ENCODE data around the gene ORC6.

ORC6 gene

GRCh38 chr16:46720619-46721018 lies 31.2 kb downstream of the ORC6 start:
- DNase-seq, result no peak
- no peaks in the 10 kb centered on the region for H3K27me3 ChIP-seq (replicated peaks)
- no peaks in the 10 kb centered on the region for H3K36me3 ChIP-seq (replicated peaks)
- H3K4me3 ChIP-seq (ENCODE audit: low read depth, low read length), result no peak overlapping the region
- H3K27ac ChIP-seq, result no peak overlapping the region
- TF ChIP-seq CTCF (IDR thresholded peaks at IDR 0.05; ENCODE audit: low read depth, low read length, missing control alignments), result no peak
- in situ Hi-C loops (cut with HindIII; ENCODE audit: low pct_ligation_motif_present, low sequenced_read_pairs), result no loop called here

GRCh38 chr16:46721885-46722284 lies 32.4 kb downstream of the ORC6 start:
- Histone ChIP-seq H3K27ac (no peak overlapping the region), H3K27me3 (replicated peaks) (no peaks in the 10 kb centered on the region), H3K36me3 (replicated peaks) (no peaks in the 10 kb centered on the region), H3K4me3 (ENCODE audit: low read depth, low read length) (no peak overlapping the region)
- DNase-seq, result no peak
- in situ Hi-C loops (cut with HindIII; ENCODE audit: low pct_ligation_motif_present, low sequenced_read_pairs), result no loop called here
- TF ChIP-seq CTCF (IDR thresholded peaks at IDR 0.05; ENCODE audit: low read depth, low read length, missing control alignments), result no peak

- Histone ChIP-seq H3K4me3 (ENCODE audit: low read depth, low read length) (no peak overlapping the region), H3K27ac (no peak overlapping the region), H3K36me3 (replicated peaks) (no peaks in the 10 kb centered on the region), H3K27me3 (replicated peaks) (no peaks in the 10 kb centered on the region)
- in situ Hi-C loops (cut with HindIII; ENCODE audit: low pct_ligation_motif_present, low sequenced_read_pairs), result no loop called here
- no peak for DNase-seq
- no peak for TF ChIP-seq CTCF (IDR thresholded peaks at IDR 0.05; ENCODE audit: low read depth, low read length, missing control alignments)
Observed at GRCh38 chr16:46727184-46727583, 37.7 kb downstream of the ORC6 start.

GRCh38 chr16:46727630-46728029 lies 38.2 kb downstream of the ORC6 start:
- no peak for TF ChIP-seq CTCF (IDR thresholded peaks at IDR 0.05; ENCODE audit: low read depth, low read length, missing control alignments)
- no peak for DNase-seq

GRCh38 chr16:46728806-46729205 lies 39.3 kb downstream of the ORC6 start:
- TF ChIP-seq CTCF (IDR thresholded peaks at IDR 0.05; ENCODE audit: low read depth, low read length, missing control alignments), result no peak
- Histone ChIP-seq H3K36me3 (replicated peaks) (no peaks in the 10 kb centered on the region), H3K27me3 (replicated peaks) (no peaks in the 10 kb centered on the region), H3K4me3 (ENCODE audit: low read depth, low read length) (no peak overlapping the region), H3K27ac (no peak overlapping the region)
- DNase-seq, result no peak
- in situ Hi-C loops (cut with HindIII; ENCODE audit: low pct_ligation_motif_present, low sequenced_read_pairs), result no loop called here

More at GRCh38 chr16:46727630-46728029, 38.2 kb downstream of the ORC6 start:
- no peak overlapping the region for H3K27ac ChIP-seq
- no peaks in the 10 kb centered on the region for H3K27me3 ChIP-seq (replicated peaks)
- no peak overlapping the region for H3K4me3 ChIP-seq (ENCODE audit: low read depth, low read length)
- in situ Hi-C loops (cut with HindIII; ENCODE audit: low pct_ligation_motif_present, low sequenced_read_pairs), result no loop called here
- no peaks in the 10 kb centered on the region for H3K36me3 ChIP-seq (replicated peaks)

- no peaks in the 10 kb centered on the region for H3K36me3 ChIP-seq (replicated peaks)
- no peak for TF ChIP-seq CTCF (IDR thresholded peaks at IDR 0.05; ENCODE audit: low read depth, low read length, missing control alignments)
- in situ Hi-C loops (cut with HindIII; ENCODE audit: low pct_ligation_motif_present, low sequenced_read_pairs), result no loop called here
- no peak for DNase-seq
- no peak overlapping the region for H3K27ac ChIP-seq
- H3K4me3 ChIP-seq (ENCODE audit: low read depth, low read length), result no peak overlapping the region
- no peaks in the 10 kb centered on the region for H3K27me3 ChIP-seq (replicated peaks)
Observed at GRCh38 chr16:46729326-46729995, 40.0 kb downstream of the ORC6 start.

Data from brain microvascular endothelial cell (primary cell).